SK-N-SH treated with all-trans-retinoic acid at 6 μM for 48 hours (cell line): ENCODE results near the gene SCAPER.

Experiments
- ARNTL ChIP-seq: fragments of 450-650 bp; formaldehyde crosslinking; IDR thresholded peaks from 2 replicates; pipeline ENCODE4 v1.5.0; 2020; ENCODE audit warnings: low read depth, mild to moderate bottlenecking, moderate library complexity, borderline replicate concordance
- BACH2 ChIP-seq: fragments of 250-450 bp; sonication (Bioruptor Pico); IDR thresholded peaks from 2 replicates; pipeline ENCODE4 v1.9.0; 2021; ENCODE audit warnings: mild to moderate bottlenecking, borderline replicate concordance
- CREB5 ChIP-seq: fragments of 250-450 bp; sonication (Bioruptor Pico); IDR thresholded peaks from 2 replicates; pipeline ENCODE4 v1.5.1; 2020; ENCODE audit warnings: low read depth, mild to moderate bottlenecking, moderate library complexity
- CSDC2 ChIP-seq: fragments of 250-450 bp; sonication (Bioruptor Pico); IDR thresholded peaks from 2 replicates; pipeline ENCODE4 v1.5.0; 2020; ENCODE audit warnings: mild to moderate bottlenecking, moderate library complexity
- CSRNP3 ChIP-seq: fragments of 250-450 bp; sonication (Bioruptor Pico); IDR thresholded peaks from 2 replicates; pipeline ENCODE4 v1.5.1; 2021; ENCODE audit warnings: mild to moderate bottlenecking, moderate library complexity
- ESRRG ChIP-seq: fragments of 250-450 bp; sonication (Bioruptor Pico); IDR thresholded peaks from 2 replicates; pipeline ENCODE4 v1.6.1; 2021; ENCODE audit warnings: mild to moderate bottlenecking
- OSR1 ChIP-seq: fragments of 250-450 bp; sonication (Bioruptor Pico); IDR thresholded peaks from 2 replicates; pipeline ENCODE4 v1.8.0; 2022; ENCODE audit warnings: moderate library complexity, mild to moderate bottlenecking, inconsistent platforms
- PATZ1 ChIP-seq: fragments of 250-450 bp; sonication (Bioruptor Pico); IDR thresholded peaks from 2 replicates; pipeline ENCODE4 v1.8.0; 2020; ENCODE audit warnings: mild to moderate bottlenecking, moderate library complexity, borderline replicate concordance
- POU6F1 ChIP-seq: fragments of 250-450 bp; sonication (Bioruptor Pico); IDR thresholded peaks from 2 replicates; pipeline ENCODE4 v1.8.0; 2021; ENCODE audit warnings: low read depth, mild to moderate bottlenecking, moderate library complexity, borderline replicate concordance
- TCF4 ChIP-seq: fragments of 250-450 bp; sonication (Bioruptor Pico); IDR thresholded peaks from 2 replicates; pipeline ENCODE4 v1.8.0; 2021; ENCODE audit warnings: mild to moderate bottlenecking, moderate library complexity, borderline replicate concordance
- TSHZ2 ChIP-seq: fragments of 250-450 bp; sonication (Bioruptor Pico); IDR thresholded peaks from 2 replicates; pipeline ENCODE4 v1.5.0; 2020; ENCODE audit warnings: mild to moderate bottlenecking, moderate library complexity

- TF ChIP-seq PATZ1 (CRISPR knock-in tag) (no peak), CREB5 (CRISPR knock-in tag) (no peak), POU6F1 (CRISPR knock-in tag) (no peak), TSHZ2 (no peak), BACH2 (CRISPR knock-in tag) (no peak), CSDC2 (CRISPR knock-in tag) (no peak), ESRRG (CRISPR knock-in tag) (no peak), CSRNP3 (CRISPR knock-in tag) (no peak), OSR1 (CRISPR knock-in tag) (no peak), TCF4 (CRISPR knock-in tag) (no peak), ARNTL (no peak)
These were observed 464.7 kb downstream of the SCAPER start for GRCh38 chr15:76440441-76440840.
